Bronchial epithelial cell (primary cell): ENCODE measurements around the gene SUGP1. TPM values are rescaled to one million over a fixed set of nuclear protein-coding genes. Genes with fewer than 3 reads are reported as not detected.

Source experiments
- DNase-seq: peaks from one replicate; pipeline ENCODE4 v3.0.0-alpha.2; 2010; ENCODE audit warnings: low read depth
- FAIRE-seq: peaks from 2 replicates; lab custom pipeline; 2011; peaks lifted over from hg19 to GRCh38; lab: Jason Lieb, UNC
- H3K27me3 ChIP-seq: 2 replicates; pipeline ENCODE4 v1.5.1; 2011; ENCODE audit warnings: low read length; ENCODE audit not compliant: control insufficient read depth, insufficient read depth
- H3K36me3 ChIP-seq: 2 replicates; pipeline ENCODE4 v1.5.1; 2011; ENCODE audit warnings: low read length; ENCODE audit not compliant: control insufficient read depth, insufficient read depth
- H3K4me3 ChIP-seq: 2 replicates; pipeline ENCODE4 v1.5.1; 2011; ENCODE audit warnings: mild to moderate bottlenecking, low read depth, low read length, control low read depth
- CTCF ChIP-seq: IDR thresholded peaks from 2 replicates; pipeline ENCODE4 v1.5.1; 2011; ENCODE audit warnings: mild to moderate bottlenecking, moderate library complexity, low read length, control low read depth, inconsistent platforms; ENCODE audit not compliant: insufficient read depth, severe bottlenecking
- total RNA-seq: library from RNA; depleted of rRNA; stranded (reverse); fragments of >200 nt; gene quantifications from 2 replicates; pipeline ENCODE4 v1.2.1, GENCODE V29; 2014

SUGP1 gene
- total RNA-seq, 1 donor from 2014 or later = 18.7 TPM

- H3K27me3 ChIP-seq = no peaks in the 10 kb centered on the region
- no peak for FAIRE-seq
- no peak for TF ChIP-seq CTCF
- no peak for DNase-seq
- H3K36me3 ChIP-seq = peaks cover 6% of the 10 kb centered on the region
- H3K4me3 ChIP-seq = peak overlapping the region; percentile 99
Observed at GRCh38 chr19:19319732-19320360, 463 bp downstream of the SUGP1 start.

GRCh38 chr19:19316082-19316481 is 4.2 kb downstream of the SUGP1 start:
- Histone ChIP-seq H3K27me3 (no peaks in the 10 kb centered on the region), H3K36me3 (peaks cover 3% of the 10 kb centered on the region), H3K4me3 (no peak overlapping the region)
- TF ChIP-seq CTCF = no peak
- no peak for FAIRE-seq
- no peak for DNase-seq

- H3K4me3 ChIP-seq = no peak overlapping the region
- no peak for DNase-seq
- peaks cover 3% of the 10 kb centered on the region for H3K36me3 ChIP-seq
- FAIRE-seq = no peak
- H3K27me3 ChIP-seq = no peaks in the 10 kb centered on the region
- no peak for TF ChIP-seq CTCF
Observed at GRCh38 chr19:19315444-19315843, 4.9 kb downstream of the SUGP1 start.

GRCh38 chr19:19308373-19308772 is 11.9 kb downstream of the SUGP1 start:
- peaks cover 21% of the 10 kb centered on the region for H3K36me3 ChIP-seq
- no peak for DNase-seq
- no peak overlapping the region for H3K4me3 ChIP-seq
- no peaks in the 10 kb centered on the region for H3K27me3 ChIP-seq
- peak; percentile 23 for FAIRE-seq
- TF ChIP-seq CTCF = no peak

GRCh38 chr19:19306191-19306590 is 14.1 kb downstream of the SUGP1 start:
- H3K27me3 ChIP-seq = no peaks in the 10 kb centered on the region
- DNase-seq = no peak
- H3K4me3 ChIP-seq = no peak overlapping the region
- no peak for TF ChIP-seq CTCF
- peaks cover 32% of the 10 kb centered on the region for H3K36me3 ChIP-seq
- no peak for FAIRE-seq

GRCh38 chr19:19305696-19306095 is 14.6 kb downstream of the SUGP1 start:
- no peaks in the 10 kb centered on the region for H3K27me3 ChIP-seq
- no peak overlapping the region for H3K4me3 ChIP-seq
- FAIRE-seq = no peak
- DNase-seq = no peak
- peaks cover 33% of the 10 kb centered on the region for H3K36me3 ChIP-seq
- TF ChIP-seq CTCF = no peak
